GM12801 (cell line): Measurements from ENCODE around the gene DGAT2L6.

ENCODE experiments used
- TF ChIP-seq, protein P1 (sequence below): IDR thresholded peaks from one replicate; pipeline ENCODE4 v1.5.1; 2011; ENCODE audit warnings: control low read depth; ENCODE audit not compliant: insufficient read length; ENCODE audit errors: extremely low read depth

Gene DGAT2L6

DNA sequence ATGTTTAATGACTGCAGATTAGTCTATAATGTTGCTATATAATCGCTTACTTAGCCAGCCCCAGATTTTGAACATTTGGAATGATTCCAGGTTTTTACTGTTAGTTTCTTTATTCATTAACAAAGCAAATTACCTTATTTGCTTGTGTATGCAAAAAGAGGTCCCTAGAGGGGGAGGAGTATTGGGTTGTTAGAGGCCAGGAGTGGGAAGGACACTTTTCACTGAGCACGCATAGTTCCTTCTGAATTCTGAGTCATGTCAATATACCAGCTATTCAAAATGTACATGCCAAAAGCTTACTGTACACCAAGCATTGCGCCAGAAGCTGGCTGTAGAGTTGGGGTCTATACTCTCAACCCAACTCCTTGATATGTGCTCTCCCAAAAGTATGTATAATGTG is 5.1 kb upstream of the DGAT2L6 start:
- TF ChIP-seq, protein P1, sequence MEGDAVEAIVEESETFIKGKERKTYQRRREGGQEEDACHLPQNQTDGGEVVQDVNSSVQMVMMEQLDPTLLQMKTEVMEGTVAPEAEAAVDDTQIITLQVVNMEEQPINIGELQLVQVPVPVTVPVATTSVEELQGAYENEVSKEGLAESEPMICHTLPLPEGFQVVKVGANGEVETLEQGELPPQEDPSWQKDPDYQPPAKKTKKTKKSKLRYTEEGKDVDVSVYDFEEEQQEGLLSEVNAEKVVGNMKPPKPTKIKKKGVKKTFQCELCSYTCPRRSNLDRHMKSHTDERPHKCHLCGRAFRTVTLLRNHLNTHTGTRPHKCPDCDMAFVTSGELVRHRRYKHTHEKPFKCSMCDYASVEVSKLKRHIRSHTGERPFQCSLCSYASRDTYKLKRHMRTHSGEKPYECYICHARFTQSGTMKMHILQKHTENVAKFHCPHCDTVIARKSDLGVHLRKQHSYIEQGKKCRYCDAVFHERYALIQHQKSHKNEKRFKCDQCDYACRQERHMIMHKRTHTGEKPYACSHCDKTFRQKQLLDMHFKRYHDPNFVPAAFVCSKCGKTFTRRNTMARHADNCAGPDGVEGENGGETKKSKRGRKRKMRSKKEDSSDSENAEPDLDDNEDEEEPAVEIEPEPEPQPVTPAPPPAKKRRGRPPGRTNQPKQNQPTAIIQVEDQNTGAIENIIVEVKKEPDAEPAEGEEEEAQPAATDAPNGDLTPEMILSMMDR: no peak

DNA sequence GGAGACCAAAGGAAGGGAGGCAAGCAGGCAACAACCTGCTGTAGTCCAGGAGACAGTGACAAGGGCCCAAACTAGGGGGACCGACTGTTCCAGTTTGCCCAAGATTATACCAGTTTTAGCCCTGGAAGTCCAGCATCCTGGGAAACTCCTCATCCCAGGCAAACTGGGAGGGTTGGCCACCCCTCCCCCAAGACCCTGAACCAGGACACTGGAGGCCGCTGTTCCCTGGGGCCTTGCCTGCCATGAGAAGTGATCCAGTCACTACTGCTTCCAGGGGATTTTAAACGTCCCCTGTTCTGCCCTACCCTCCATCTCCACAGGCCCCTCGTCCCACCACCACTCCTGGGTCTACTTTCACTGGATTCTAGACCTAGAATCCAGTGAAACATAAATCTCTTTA is 4.3 kb upstream of the DGAT2L6 start:
- TF ChIP-seq, protein P1: no peak

DNA sequence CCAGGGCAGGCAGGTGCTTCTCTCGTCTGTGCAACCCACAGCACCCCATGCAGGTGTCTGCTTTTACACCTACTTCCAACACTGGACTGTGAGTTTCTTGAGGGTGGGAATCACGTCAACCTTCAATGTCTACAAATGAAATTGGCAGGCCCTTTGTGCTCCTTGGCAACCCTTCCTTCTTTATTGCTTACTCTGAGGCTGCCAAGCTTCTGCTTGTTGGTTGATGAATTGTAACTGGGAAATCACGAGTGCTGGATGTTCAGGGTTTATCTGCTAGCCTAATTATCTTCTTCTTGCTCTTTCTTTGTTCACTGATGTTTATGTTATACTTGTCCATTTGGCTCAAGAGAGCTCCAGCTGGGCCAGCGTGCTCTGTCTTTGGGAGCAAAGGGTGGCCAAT is 2.5 kb upstream of the DGAT2L6 start:
- TF ChIP-seq, protein P1: no peak

DNA sequence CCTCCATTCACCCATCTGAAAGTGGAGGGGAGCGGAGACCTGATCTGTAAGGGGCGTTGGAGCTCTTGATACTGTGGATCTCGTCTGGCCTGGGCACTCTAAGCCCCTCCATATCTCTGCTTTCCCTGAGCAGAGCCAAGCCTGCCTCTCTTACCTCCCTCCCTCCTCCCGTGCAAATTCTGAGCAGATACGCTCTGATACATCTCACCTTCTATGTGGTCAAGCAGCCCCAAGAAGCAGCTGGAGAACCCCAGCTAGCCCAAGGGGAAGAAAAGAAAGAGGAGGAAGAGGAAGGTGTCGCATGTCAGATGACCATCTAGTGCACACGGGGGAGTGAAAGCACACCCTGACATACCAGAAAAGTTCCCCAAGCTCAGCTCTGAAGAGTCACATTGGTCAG is 1.9 kb upstream of the DGAT2L6 start:
- TF ChIP-seq, protein P1: no peak

DNA sequence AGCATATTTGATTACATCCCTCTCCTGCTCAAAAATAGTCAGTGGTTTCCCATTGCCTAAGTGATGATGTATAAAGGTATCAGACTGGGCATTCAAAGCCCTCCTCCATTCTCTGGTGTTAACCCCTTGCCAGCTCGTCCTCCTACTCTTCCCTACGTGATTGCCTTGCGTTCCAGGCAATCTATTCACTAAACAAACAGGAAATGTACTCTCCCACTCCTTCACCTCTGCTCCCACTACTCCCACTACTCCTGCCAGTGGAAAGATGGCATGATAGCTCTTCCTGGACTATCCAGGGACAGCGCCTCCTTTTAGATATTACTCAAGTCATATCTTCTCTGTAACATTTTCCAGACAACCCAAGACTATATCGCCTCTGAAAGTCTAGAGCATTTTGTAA is 5.8 kb downstream of the DGAT2L6 start:
- TF ChIP-seq, protein P1: no peak

DNA sequence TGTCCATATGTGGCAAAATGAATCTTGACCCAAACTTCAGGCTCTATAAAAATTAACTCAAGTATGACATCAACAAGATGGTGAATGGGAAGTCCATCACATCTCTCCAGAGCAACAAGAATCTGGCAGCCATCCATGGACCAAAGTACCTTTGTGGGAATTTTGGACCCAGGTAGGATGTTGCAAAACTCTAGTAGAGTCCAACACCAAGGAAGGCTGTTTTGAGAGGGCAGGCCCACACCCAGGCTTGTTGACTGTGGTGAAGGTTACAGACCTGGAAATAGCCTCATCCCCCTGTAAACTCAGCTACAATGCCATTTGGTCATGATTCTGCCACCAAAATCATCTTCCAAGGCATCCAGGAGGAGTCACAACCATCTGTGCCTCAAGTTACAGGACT is 12.9 kb downstream of the DGAT2L6 start:
- TF ChIP-seq, protein P1: no peak

DNA sequence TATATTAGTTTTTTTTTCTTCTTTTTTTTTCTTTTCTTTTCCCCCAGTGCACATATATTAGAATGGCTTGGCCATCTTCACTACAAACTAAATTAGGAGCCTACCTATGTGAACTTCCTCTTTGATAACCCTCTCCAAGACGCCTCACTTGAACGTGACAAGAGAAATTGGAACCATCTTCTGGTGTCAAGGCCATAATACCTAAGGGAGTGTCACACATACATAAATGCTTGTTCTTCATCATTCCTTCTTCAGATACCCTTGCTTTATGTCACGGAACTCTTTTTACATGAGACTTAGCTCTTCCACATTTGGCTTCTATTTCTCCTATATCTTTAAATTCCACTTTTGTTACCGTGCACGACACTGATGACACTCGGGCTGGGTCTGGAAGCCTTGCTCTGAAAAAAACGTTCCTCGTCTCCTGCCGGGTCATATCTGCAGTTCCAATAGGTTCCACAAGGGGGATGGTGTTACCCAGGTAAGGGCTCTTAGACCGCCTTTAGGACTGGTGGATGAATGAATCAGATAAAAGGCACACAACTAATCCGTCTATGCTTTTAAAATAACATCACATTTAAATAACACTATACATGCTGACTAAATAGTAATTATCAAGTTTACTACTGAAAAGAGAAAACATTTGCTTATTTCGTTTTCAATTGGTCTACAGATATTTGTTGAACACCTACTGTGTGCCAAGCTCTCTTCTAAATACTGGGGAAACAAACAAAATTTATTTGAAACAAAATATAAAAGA is 19.9 kb downstream of the DGAT2L6 start:
- TF ChIP-seq, protein P1: no peak
